GM12874 (cell line): ENCODE measurements around the gene SLC24A4.

ENCODE experiments used
- CTCF ChIP-seq: IDR thresholded peaks from 2 replicates; pipeline ENCODE4 v1.5.1; 2011; ENCODE audit warnings: low read depth, mild to moderate bottlenecking, control low read depth, low read length, moderate library complexity; ENCODE audit not compliant: insufficient read depth

The SLC24A4 gene

GRCh38 chr14:92439537-92440344, 116.8 kb downstream of the SLC24A4 start:
- TF ChIP-seq CTCF = no peak

DNA sequence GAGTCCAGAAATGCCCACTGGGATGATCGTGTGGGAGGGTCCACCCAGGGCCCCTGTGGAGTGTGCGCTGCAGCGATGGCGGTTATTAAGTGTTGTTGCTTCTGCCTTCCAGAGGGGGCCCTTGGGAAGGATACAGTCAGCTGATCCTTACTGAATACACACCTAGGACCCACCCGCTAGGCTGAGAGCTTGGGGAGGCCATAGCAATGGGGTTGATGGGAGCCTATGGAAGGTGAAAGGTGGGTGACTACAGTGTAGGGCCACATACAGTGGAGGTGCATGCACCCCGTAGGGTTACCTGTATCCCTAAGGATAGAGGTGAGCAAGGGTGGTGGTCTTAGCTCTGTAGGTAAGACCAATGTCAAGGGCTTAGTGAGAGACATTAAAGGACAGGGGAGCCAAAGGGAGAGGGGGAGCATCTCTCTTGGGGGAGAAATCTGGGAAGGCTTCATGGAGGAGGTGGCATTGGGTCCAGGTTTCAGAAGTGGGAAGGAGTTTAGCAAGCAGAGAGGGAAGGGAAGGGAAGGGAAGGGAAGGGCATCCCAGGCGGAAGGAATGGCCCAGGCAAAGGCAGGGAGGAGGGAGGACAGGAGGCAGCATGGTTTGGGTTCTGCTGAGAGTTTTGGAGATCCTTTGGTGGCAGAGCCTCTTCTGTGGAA, 117.5 kb downstream of the SLC24A4 start:
- no peak for TF ChIP-seq CTCF

DNA sequence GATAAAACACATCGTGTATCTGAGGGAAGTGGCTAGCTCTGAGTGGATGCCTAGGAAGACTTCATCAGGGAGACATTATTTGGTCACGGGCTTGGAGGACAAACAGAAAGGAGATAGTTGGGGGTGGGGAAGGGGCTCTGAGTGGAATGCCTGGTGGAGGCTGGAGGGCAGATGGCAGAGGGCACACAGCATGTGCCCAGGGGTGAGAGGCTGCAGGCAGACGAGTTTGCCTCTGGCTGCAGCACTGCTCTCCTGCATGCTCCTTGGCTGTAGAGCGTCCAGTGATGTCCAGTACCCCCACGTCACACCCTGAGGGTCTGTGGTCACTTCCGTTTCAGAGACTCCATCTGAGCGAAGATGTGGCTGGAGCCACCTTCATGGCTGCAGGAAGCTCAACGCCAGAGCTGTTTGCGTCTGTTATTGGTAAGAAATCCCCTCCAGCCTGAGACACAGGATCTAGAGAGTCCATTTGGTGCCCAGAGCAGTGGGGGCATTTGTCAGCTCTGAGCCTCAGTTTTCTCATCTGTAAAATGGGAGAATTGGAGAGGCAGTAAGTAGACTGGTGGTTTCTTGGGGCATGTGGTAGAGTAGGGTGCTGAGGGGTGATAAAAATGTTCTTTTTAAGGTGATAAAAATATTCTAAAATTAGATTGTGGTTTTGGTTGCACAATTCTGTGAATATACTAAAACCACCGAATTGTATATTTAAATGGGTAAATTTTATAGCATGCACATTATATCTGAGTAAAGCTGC, 119.0 kb downstream of the SLC24A4 start:
- no peak for TF ChIP-seq CTCF

GRCh38 chr14:92443167-92443566, 120.2 kb downstream of the SLC24A4 start:
- TF ChIP-seq CTCF = no peak

- TF ChIP-seq CTCF = no peak
These were observed 120.8 kb downstream of the SLC24A4 start for GRCh38 chr14:92443741-92444140.

DNA sequence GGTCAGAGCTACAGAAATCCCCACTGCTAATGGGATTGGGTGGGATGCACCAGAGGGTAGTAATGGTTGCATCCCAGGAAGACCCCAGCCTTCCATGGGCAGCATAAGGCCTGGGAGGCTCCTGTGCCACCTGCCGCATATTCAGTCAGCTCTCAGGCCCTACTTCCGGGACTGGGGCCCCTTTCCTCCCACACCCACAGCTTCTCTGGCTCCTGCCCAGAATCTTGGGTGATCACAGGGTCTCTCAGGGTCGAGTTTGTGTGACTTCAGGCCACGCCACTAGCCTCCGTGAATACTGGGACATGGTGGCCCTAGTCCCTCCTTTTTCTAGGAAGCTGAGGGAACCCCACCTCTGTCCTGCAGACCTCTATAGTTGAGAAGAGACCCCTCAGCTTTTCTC, 123.8 kb downstream of the SLC24A4 start:
- no peak for TF ChIP-seq CTCF
